Activated T-cell treated with anti-CD3 and anti-CD28 coated beads for 24 hours (primary cell): ENCODE results near the gene HEXB.
A peak's percentile ranks its signal among the peaks of the same experiment; 100 is the strongest.
"Not testable (repeated sequence)": the region's sequence is repeated elsewhere in the genome, so short reads cannot be mapped to it uniquely, and the experiment has no call there.

ENCODE experiments used
- DNase-seq: peaks from one replicate; pipeline ENCODE4 v3.0.0-alpha.2; 2020; ENCODE audit warnings: low read depth

Gene HEXB

DNA sequence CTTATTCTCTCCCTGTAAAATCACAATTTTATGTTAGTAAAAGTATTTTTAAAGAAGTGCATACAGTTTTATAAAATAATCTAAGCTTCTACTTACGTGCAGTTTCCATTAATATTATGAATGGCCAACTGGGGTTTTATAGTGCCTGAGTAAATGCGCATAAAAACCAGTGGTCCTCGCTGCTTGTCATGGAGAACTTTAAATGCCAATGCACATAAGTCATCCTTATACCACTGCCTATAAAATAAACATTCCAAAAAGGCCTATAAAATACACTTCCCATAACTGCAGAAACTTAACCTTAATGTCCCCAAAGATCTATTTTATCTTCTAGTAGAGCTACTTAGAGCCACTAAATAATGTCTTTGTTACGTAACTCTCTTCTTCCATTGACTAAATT lies 53.4 kb downstream of the HEXB start:
- no peak for DNase-seq

DNA sequence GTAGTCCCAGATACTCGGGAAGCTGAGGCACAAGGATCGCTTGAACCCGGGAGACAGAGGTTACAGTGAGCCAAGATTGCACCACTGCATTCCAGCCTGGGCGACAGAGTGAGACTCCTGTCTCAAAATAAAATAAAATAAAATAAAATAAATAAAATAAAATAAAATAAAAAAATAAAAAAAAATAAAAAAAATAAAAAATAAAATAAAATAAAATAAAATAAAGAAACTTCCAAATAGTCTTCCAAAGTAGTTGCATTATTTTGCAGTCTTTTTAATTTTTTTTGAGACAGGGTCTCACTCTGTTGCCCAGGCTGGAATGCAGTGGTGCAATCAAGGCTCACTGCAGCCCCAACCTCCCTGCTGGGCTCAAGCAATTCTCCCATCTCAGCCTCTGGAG lies 63.7 kb downstream of the HEXB start:
- not testable (repeated sequence) for DNase-seq

DNA sequence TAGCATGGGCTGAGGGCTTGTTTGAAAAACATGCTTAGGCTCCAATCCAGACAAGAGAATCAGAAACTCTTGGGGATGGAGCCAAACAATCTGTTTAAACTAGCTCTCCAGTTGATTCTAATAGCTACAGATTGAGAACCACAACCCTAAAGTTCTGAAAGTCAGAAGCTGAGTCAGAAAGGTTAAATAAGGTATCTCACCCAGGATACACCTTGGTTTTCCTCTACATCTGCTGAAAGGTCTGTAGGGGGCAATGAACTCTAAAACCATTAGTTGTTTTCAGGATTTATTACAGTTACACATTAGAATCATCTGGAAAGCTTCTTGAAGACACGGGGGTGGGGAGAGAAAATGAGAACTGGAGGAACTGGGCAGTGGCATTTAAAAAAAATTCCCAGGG lies 76.2 kb downstream of the HEXB start:
- no peak for DNase-seq

DNA sequence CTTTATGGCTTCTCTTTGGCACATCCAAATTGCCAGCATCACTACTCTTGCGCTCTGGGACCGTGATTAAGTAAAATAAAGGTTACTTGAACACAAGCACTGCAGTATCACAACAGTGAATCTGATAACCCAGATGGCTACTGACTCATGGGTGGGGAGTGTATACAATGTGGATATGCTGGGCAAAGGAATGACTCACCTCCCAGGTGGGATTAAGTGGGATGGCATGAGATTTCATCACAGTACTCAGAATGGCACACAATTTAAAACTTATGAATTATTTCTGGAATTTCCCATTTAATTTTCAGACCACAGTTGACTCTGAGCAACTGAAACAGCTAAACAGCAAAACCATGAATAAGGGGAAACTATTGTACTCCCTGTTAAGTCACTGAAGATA lies 77.6 kb downstream of the HEXB start:
- peak; percentile 26 for DNase-seq

DNA sequence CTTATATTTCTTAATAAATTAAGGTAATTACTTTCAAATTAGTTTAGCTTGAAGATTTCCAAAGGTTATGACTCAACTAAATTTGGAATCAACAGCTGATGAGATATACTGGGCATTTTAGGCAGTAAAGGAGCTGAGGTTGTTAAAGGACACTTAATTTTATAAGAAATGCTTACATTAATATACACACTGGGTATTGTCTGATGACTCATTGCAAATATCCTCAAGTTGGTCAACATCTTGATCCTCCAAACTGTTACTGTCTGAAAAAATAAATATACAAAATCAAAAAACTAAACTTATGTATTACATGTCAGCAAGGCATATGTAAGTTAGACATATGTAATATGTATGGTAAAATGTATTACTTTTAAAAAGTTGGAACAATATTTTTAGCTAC lies 78.5 kb downstream of the HEXB start:
- DNase-seq, result no peak

DNA sequence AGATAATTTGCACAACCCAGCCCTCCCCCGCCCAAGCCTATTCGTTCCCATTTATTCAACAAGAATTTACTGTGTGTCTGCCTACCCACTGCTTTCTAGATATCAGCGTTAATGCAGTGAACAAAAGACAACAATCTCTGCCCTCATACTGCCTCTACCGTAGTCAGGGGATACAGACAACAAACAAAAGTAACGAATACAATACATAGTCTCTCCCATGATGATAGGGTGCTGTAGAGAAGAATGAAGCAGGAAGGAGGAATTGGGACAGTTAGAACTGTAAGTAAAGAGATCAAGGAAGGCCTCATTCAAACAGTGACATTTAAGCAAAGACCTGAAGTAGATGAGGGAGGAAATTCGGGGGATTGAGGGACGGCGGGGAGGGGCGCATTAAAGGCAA lies 80.2 kb downstream of the HEXB start:
- DNase-seq, result no peak

DNA sequence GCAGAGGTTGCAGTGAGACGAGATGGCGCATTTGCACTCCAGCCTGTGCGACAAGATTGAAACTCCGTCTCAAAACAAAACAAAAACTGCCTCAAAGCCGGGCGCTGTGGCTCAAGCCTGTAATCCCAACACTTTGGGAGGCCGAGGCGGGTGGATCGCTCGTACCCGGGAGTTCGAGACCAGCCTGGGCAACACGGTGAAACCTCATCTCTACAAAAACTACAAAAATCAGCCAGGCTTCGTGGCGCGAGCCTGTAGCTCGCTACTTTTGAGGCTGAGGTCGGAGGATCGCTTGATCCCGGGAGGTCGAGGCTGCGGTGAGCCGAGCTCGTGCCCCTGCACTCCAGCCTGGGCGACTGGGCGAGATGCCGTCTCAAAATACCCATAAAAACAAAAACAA lies 80.9 kb downstream of the HEXB start:
- no peak for DNase-seq

DNA sequence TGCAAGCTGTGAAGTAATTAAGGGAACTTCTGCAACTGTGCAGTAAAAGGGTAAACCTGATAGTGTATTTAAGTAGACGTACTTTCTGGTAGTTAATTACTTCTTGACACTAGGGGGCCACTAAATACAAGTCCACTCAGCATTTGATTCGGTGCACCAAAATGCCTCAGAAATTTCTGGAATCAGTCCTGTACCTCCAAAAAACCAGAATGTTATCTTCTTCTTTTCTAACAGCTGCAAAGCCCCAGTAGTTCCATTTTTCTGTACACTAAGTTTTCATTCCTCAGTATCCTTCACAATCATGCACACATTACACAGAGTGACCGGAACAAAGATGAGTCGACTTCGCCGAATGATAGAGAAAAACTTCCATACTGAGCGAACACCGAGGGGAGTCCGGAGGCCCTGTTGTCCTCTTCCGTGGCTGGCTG lies 81.4 kb downstream of the HEXB start:
- no peak for DNase-seq

DNA sequence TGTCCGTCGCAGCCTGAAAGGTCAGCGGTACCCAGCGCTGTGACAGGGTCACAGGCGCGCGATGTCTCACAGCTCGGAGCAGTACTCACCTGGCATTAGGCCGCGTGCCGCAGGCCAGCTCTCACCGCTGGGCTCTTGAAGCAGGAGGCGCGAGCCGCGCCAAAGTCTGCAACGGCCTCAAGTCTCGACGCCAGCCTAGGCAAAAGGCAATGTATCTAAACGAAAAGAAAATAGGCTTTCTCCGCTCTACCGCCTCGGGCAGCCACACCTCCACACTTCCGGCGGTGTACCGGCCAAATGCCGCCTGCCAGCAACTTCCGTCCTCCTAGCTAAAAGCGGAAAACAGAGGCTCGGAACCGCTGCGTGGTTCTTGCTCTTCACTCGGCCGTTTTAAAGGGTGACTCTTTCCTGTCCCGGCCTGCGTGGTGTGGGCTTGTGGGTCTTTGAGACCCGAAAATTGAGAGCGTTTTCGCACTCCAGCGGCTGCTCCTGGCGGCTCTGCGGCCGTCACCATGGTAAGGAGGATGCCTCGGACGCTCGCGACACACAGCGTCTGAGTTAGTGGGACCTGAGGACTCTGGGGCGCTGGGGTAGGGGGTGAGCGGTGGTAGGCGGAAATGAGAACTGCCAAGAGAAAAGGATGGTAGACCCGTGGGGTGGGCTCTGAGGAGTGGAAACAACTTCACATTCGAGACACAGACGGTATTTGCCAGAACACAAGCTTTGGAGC lies 82.0 kb downstream of the HEXB start, which contains the start of the genes GFM2 and NSA2:
Gene GFM2, minus strand, starts transcription at position 269 of the 730 bp plus-strand sequence. CDS start 3,375 bp downstream, outside the sequence.
Gene NSA2, plus strand, starts transcription at position 401 of the 730 bp plus-strand sequence. Its CDS starts 112 bp downstream, at position 513.
- DNase-seq, result peak; percentile 91

DNA sequence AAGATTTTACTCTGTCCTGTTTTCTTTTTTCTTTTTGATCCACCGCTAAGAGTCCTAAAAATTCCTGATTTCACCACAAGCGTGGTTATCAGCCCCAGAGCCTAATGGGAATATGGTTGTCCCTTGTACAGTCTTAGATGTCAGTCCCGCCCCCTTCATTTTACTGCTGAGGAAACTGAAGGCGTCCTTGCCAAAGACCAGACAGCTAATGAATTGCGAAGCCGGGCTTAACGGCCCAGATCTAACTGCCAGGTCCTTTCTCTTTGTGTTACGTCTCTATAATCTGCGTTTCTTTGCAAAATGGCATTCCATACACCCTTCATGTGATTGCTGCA lies 82.5 kb downstream of the HEXB start:
- no peak for DNase-seq
